22Rv1 (cell line): Measurements from ENCODE around the gene N4BP2.

Source experiments
- CTCF ChIP-seq: fragments of 450-650 bp; IDR thresholded peaks from 2 replicates; pipeline ENCODE4 v1.5.1; 2017; ENCODE audit warnings: mild to moderate bottlenecking
- ZFX ChIP-seq: fragments of 450-650 bp; IDR thresholded peaks from 2 replicates; pipeline ENCODE4 v1.6.1; 2017; ENCODE audit warnings: antibody characterized with exemption, borderline replicate concordance

GRCh38 chr4:40173470-40173875 lies 116.8 kb downstream of the N4BP2 start:
- TF ChIP-seq CTCF (no peak), ZFX (no peak)
